Transverse colon (tissue), 4 donors: ENCODE data around the gene GTPBP4.

ENCODE experiments used
- EP300 ChIP-seq: sonication (generic); formaldehyde crosslinking; IDR thresholded peaks from one replicate; pipeline ENCODE4 v1.6.1; 2017; ENCODE audit warnings: antibody characterized with exemption, low read depth
- POLR2AphosphoS5 ChIP-seq, 3 donors: sonication (generic); formaldehyde crosslinking; IDR thresholded peaks; one replicate each; pipeline ENCODE4 v1.6.1; 2016; ENCODE audit warnings: antibody characterized with exemption in 3 of 3
- TF ChIP-seq, protein P1 (sequence below), 5 experiments: fragments of 200-600 bp in 3 of 5; fragments of 450-650 bp in 2 of 5; sonication (generic) in 3 of 5; IDR thresholded peaks; 1 replicate in 2 of 5; 2 replicates in 3 of 5; pipeline ENCODE4 v1.5.1; 2016 to 2017; ENCODE audit warnings: antibody characterized with exemption in 5 of 5, inconsistent platforms in 3 of 5, mild to moderate bottlenecking in 2 of 5, moderate library complexity in 1 of 5

DNA sequence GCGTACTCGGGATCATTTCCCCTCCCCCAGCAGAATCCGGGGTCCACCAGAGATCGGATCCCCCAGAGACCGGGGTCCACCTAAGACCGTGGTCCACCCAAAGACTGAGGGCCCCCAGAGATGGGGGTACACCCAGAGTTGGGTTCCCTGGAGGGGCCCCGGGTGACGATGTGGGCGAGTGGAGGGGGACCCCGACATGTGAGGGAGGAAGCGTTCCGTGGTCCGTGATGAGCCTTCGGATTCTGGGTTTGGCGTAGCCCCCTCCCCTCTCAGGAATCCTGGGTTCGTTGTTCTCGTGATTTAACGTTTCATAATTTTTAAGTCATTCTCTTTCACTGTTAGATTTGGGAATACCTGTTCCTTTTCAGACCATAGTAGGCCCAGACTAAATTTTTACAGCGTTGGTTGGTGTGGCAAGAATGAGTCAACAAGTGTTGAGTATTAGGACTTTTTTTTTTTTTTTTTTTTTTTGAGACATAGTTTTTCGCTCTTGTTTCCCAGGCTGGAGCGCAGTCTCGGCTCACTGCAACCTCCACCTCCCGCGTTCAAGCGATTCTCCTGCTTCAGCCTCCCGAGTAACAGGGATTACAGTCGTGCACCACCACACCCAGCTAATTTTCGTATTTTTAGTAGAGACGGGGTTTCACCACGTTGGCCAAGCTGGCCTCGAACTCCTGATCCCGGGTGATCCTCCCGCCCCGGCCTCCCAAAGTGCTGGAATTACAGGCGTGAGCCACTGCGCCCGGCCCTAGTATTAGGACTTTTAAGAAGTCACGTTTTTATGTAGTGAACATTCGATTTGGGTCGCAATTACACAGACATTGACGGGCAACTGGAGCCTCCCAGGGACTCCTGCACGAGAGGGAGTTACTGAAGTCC lies 672 bp downstream of the GTPBP4 start:
- TF ChIP-seq, protein P1, sequence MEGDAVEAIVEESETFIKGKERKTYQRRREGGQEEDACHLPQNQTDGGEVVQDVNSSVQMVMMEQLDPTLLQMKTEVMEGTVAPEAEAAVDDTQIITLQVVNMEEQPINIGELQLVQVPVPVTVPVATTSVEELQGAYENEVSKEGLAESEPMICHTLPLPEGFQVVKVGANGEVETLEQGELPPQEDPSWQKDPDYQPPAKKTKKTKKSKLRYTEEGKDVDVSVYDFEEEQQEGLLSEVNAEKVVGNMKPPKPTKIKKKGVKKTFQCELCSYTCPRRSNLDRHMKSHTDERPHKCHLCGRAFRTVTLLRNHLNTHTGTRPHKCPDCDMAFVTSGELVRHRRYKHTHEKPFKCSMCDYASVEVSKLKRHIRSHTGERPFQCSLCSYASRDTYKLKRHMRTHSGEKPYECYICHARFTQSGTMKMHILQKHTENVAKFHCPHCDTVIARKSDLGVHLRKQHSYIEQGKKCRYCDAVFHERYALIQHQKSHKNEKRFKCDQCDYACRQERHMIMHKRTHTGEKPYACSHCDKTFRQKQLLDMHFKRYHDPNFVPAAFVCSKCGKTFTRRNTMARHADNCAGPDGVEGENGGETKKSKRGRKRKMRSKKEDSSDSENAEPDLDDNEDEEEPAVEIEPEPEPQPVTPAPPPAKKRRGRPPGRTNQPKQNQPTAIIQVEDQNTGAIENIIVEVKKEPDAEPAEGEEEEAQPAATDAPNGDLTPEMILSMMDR (IDR thresholded peaks at IDR 0.05) = no peak
- TF ChIP-seq POLR2AphosphoS5 (IDR thresholded peaks at IDR 0.05) (no peak), EP300 (no peak)
